Heart right ventricle (tissue), 16 donors: ENCODE results near the gene PORCN. TPM values are rescaled to one million over a fixed set of nuclear protein-coding genes. Genes with fewer than 3 reads are reported as not detected.
A peak's percentile ranks its signal among the peaks of the same experiment; 100 is the strongest.

Experiments
- ATAC-seq, 8 donors: fragments of 200-7000 bp; cut with Tn5 transposase; one replicate each; pipeline ENCODE4 v1.9.1; 2020; ENCODE audit warnings: mild to moderate bottlenecking in 8 of 8, moderate library complexity in 8 of 8, moderate number of reproducible peaks in 1 of 8
- DNase-seq, 2 donors: peaks; one replicate each; pipeline ENCODE4 v3.0.0-alpha.2; 2020
- H3K27ac ChIP-seq, 10 donors: fragments of 200-600 bp; sonication (generic) in 2 of 10; one replicate each; pipeline versions ENCODE4 v1.5.0 to v1.8.0; 2020 to 2022; ENCODE audit warnings: mild to moderate bottlenecking in 3 of 10
- H3K27me3 ChIP-seq, 7 donors: fragments of 200-600 bp; one replicate each; pipeline ENCODE4 v1.8.0; 2021 to 2022; ENCODE audit warnings: mild to moderate bottlenecking in 2 of 7
- H3K36me3 ChIP-seq, 9 donors: fragments of 200-600 bp; sonication (generic) in 1 of 9; one replicate each; pipeline versions ENCODE4 v1.5.0 to v1.8.0; 2020 to 2022; ENCODE audit warnings: mild to moderate bottlenecking in 2 of 9
- H3K4me1 ChIP-seq, 9 donors: fragments of 200-600 bp; sonication (generic) in 1 of 9; one replicate each; pipeline versions ENCODE4 v1.5.0 to v1.8.0; 2020 to 2022; ENCODE audit warnings: mild to moderate bottlenecking in 4 of 9
- H3K4me3 ChIP-seq, 10 donors: fragments of 200-600 bp; sonication (generic) in 2 of 10; one replicate each; pipeline versions ENCODE4 v1.5.0 to v1.8.0; 2020 to 2022; ENCODE audit warnings: mild to moderate bottlenecking in 7 of 10, moderate library complexity in 2 of 10
- H3K9me3 ChIP-seq, 11 donors: fragments of 200-600 bp in 10 of 11; sonication (generic) in 2 of 11; one replicate each; pipeline versions ENCODE4 v1.5.0 to v1.8.0; 2013 to 2022; ENCODE audit warnings: mild to moderate bottlenecking in 2 of 11, control low read depth in 1 of 11, moderate library complexity in 1 of 11
- CTCF ChIP-seq, 9 donors: fragments of 200-600 bp; sonication (generic) in 2 of 9; IDR thresholded peaks; one replicate each; pipeline versions ENCODE4 v1.5.0 to v1.8.0; 2021 to 2022; ENCODE audit warnings: antibody characterized with exemption in 9 of 9, mild to moderate bottlenecking in 5 of 9, moderate library complexity in 1 of 9
- WGBS, 2 donors: extraction: QIAGEN DNeasy Blood & Tissue Kit; methylation state at CpG; one replicate each; pipeline ENCODE4 v1.1.7; 2013; ENCODE audit warnings: inconsistent platforms in 1 of 2; 5-methylcytosine and 5-hydroxymethylcytosine counted together
- intact Hi-C, 10 donors: fragments of 100-400 bp; cut with DNase I; formaldehyde crosslinking; loops; one replicate each; pipeline versions ENCODE4 v1.11.1 to v1.14.2; 2022
- polyA plus RNA-seq, 2 donors: library from polyadenylated mRNA; stranded (reverse); fragments of 200-250 nt; gene quantifications; one replicate each; pipeline ENCODE4 v1.2.3, GENCODE V29; 2013
- total RNA-seq, 10 donors: library from RNA; stranded (reverse); fragmentation: NEBNext Ultra II Directional in 3 of 10; extraction: Animal tissue kit (Norgen Biotek cat#: 25700) in 3 of 10; gene quantifications; one replicate each; pipeline versions ENCODE4 v1.2.1 to v1.2.4, GENCODE V29; 2021 to 2023
- donor health status: Arrhythmogenic right ventricular cardiomyopathy.
- donor health status: ischemic (EF 13 %, LVEDD 7.1; RV severe dilation, severe dysfunction).
- donor health status: healthy with polysubstance abuse.
- donor health status: DM: no; HTN: yes; CAD: no.
- donor health status: DM: no; HTN: no; CAD: no.
- donor health status: ischemic (EF 25% LVEDD 6.9; RV normal size, moderate dysfunction).
- donor health status: ischemic (EF 25% LVEDD 5.7; RV mildly dilated, moderate dysfunction).
- donor health status: healthy.
- donor health status: DM: yes; HTN: yes; CAD: no.
- donor health status: Ischemic cardiomyopathy.
- donor health status: ischemic (EF 35%, LVEDD 5.7; RV mildly dilated, moderate dysfunction).
- donor health status: nonischemic (EF 11% LVEDD 7.7; RV severe dilation, severe dysfunction).
- donor health status: DM: yes; HTN: yes; CAD: no.
- donor health status: PGD.
- donor health status: ischemic (EF 29% LVEDD 5.4; RV normal size, mild dysfunction).
- donor health status: nonischemic (EF 23%, LVEDD 6.1; RV moderate dilation, normal function).

PORCN gene
- total and polyA plus RNA-seq, 12 donors = 9.9 to 26.7 (median 13.1) TPM

GRCh38 chrX:48538641-48539344 is 30.0 kb downstream of the PORCN start:
- ATAC-seq (peak in 2 of 8 donors; percentile 5 to 8), DNase-seq (no peak)
- H3K4me1 ChIP-seq = peaks cover 0 to 13% (median 6%) of the 10 kb centered on the region in 9 donors
- H3K27ac ChIP-seq = peak overlapping the region in 9 of 10 donors; percentile 79 to 94 (median 90)
- WGBS, 2 donors = 83 to 87% methylated on average over 23 of the region's 23 CpGs
- no peak for TF ChIP-seq CTCF (IDR thresholded peaks at IDR 0.05)
- H3K9me3 ChIP-seq = no peaks in the 10 kb centered on the region
- intact Hi-C loops = no loop called here
- H3K4me3 ChIP-seq = peak overlapping the region in 9 of 10 donors; percentile 63 to 79 (median 73)
- H3K36me3 ChIP-seq = peaks cover 0 to 15% (median 0%) of the 10 kb centered on the region in 9 donors
- H3K27me3 ChIP-seq = no peaks in the 10 kb centered on the region

GRCh38 chrX:48539345-48540027 is 30.7 kb downstream of the PORCN start, which contains the start of gene TBC1D25:
Gene TBC1D25, plus strand, starts transcription at chrX:48539714. Its CDS starts 84 bp downstream, at chrX:48539798.
- intact Hi-C loops = no loop called here
- peak; percentile 92 to 97 (median 95) for ATAC-seq
- no peaks in the 10 kb centered on the region for H3K9me3 ChIP-seq
- WGBS, 2 donors = 0 to 1% methylated on average over 25 to 58 of the region's 59 CpGs
- H3K4me1 ChIP-seq = peaks cover 0 to 13% (median 6%) of the 10 kb centered on the region in 9 donors
- DNase-seq = peak; percentile 94 to 96
- peak within 1 kb of the TSS; percentile 35 to 79 (median 72) for H3K4me3 ChIP-seq
- H3K36me3 ChIP-seq = peaks cover 0 to 22% (median 0%) of the 10 kb centered on the region in 9 donors
- peak within 1 kb of the TSS; percentile 73 to 94 (median 88) for H3K27ac ChIP-seq
- H3K27me3 ChIP-seq = no peaks in the 10 kb centered on the region
- peak in 8 of 9 donors; percentile 15 to 65 (median 46) for TF ChIP-seq CTCF (IDR thresholded peaks at IDR 0.05)

GRCh38 chrX:48540028-48540375 is 31.2 kb downstream of the PORCN start:
- peaks cover 0 to 13% (median 6%) of the 10 kb centered on the region in 9 donors for H3K4me1 ChIP-seq
- peak overlapping the region; percentile 35 to 79 (median 72) for H3K4me3 ChIP-seq
- DNase-seq (peak; percentile 29), ATAC-seq (peak; percentile 44 to 81 (median 64))
- no peaks in the 10 kb centered on the region for H3K27me3 ChIP-seq
- intact Hi-C loops = no loop called here
- WGBS, 2 donors = 1 to 4% methylated on average over 9 to 12 of the region's 12 CpGs
- no peaks in the 10 kb centered on the region for H3K9me3 ChIP-seq
- H3K36me3 ChIP-seq = peaks cover 0 to 27% (median 0%) of the 10 kb centered on the region in 9 donors
- no peak for TF ChIP-seq CTCF (IDR thresholded peaks at IDR 0.05)
- peak overlapping the region; percentile 73 to 94 (median 88) for H3K27ac ChIP-seq

- 53 to 61% methylated on average over 7 of the region's 7 CpGs for WGBS, 2 donors
- H3K36me3 ChIP-seq = peaks cover 0 to 32% (median 0%) of the 10 kb centered on the region in 9 donors
- TF ChIP-seq CTCF (IDR thresholded peaks at IDR 0.05) = no peak
- ATAC-seq (no peak), DNase-seq (no peak)
- H3K4me3 ChIP-seq = peak overlapping the region in 9 of 10 donors; percentile 63 to 79 (median 73)
- H3K27me3 ChIP-seq = no peaks in the 10 kb centered on the region
- peak overlapping the region in 8 of 10 donors; percentile 10 to 94 (median 90) for H3K27ac ChIP-seq
- H3K4me1 ChIP-seq = peaks cover 0 to 13% (median 6%) of the 10 kb centered on the region in 9 donors
- intact Hi-C loops = no loop called here
- H3K9me3 ChIP-seq = no peaks in the 10 kb centered on the region
These were observed 31.7 kb downstream of the PORCN start for GRCh38 chrX:48540480-48540879.
